Ishikawa (cell line): ENCODE results near the gene EPAS1.

ENCODE experiments used
- CEBPB ChIP-seq: IDR thresholded peaks from 2 replicates; pipeline ENCODE4 v1.6.1; 2012
- EP300 ChIP-seq: IDR thresholded peaks from 2 replicates; pipeline ENCODE4 v1.6.1; 2012; ENCODE audit warnings: borderline replicate concordance
- MAX ChIP-seq: IDR thresholded peaks from 2 replicates; pipeline ENCODE4 v1.6.1; 2012
- NFIC ChIP-seq: IDR thresholded peaks from 2 replicates; pipeline ENCODE4 v1.6.1; 2012
- RAD21 ChIP-seq: IDR thresholded peaks from 2 replicates; pipeline ENCODE4 v1.6.1; 2012; ENCODE audit warnings: low read depth
- REST ChIP-seq: IDR thresholded peaks from 2 replicates; pipeline ENCODE4 v1.6.1; 2012; ENCODE audit warnings: low read depth, mild to moderate bottlenecking
- TAF1 ChIP-seq: IDR thresholded peaks from 2 replicates; pipeline ENCODE4 v1.6.1; 2012; ENCODE audit warnings: low read depth, mild to moderate bottlenecking
- TF ChIP-seq, protein P1 (sequence below): IDR thresholded peaks from 2 replicates; pipeline ENCODE4 v1.6.1; 2012

- no peak for TF ChIP-seq EP300
- TF ChIP-seq TAF1: no peak
- TF ChIP-seq CEBPB: no peak
- TF ChIP-seq NFIC: no peak
- TF ChIP-seq RAD21: no peak
- TF ChIP-seq REST: no peak
- no peak for TF ChIP-seq MAX
- TF ChIP-seq, protein P1, sequence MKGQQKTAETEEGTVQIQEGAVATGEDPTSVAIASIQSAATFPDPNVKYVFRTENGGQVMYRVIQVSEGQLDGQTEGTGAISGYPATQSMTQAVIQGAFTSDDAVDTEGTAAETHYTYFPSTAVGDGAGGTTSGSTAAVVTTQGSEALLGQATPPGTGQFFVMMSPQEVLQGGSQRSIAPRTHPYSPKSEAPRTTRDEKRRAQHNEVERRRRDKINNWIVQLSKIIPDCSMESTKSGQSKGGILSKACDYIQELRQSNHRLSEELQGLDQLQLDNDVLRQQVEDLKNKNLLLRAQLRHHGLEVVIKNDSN: no peak
Measured at GRCh38 chr2:46345775-46346174, 48.6 kb downstream of the EPAS1 start.
